Esophagus squamous epithelium (tissue), 5 donors: ENCODE data around the gene MEOX1. TPM values are rescaled to one million over a fixed set of nuclear protein-coding genes. Genes with fewer than 3 reads are reported as not detected.

Source experiments
- DNase-seq: peaks from one replicate; lab custom pipeline; 2025; lab: John Stamatoyannopoulos, UW
- H3K27ac ChIP-seq, 4 donors: fragments of 200-600 bp; sonication (generic); one replicate each; pipeline ENCODE4 v1.5.1; 2016 to 2019; ENCODE audit warnings: mild to moderate bottlenecking in 1 of 4
- H3K27me3 ChIP-seq, 4 donors: fragments of 200-600 bp; sonication (generic); 1 replicate in 3 of 4; 2 replicates in 1 of 4; pipeline versions ENCODE4 v1.5.1 to v1.6.0; 2017 to 2021; ENCODE audit warnings: antibody characterized with exemption in 1 of 4
- H3K36me3 ChIP-seq, 3 donors: fragments of 200-600 bp; sonication (generic); one replicate each; pipeline ENCODE4 v1.5.1; 2016 to 2019
- H3K4me1 ChIP-seq, 3 donors: fragments of 200-600 bp; sonication (generic); one replicate each; pipeline ENCODE4 v1.5.1; 2017 to 2019
- H3K4me3 ChIP-seq, 4 donors: fragments of 200-600 bp; sonication (generic); 1 replicate in 3 of 4; 2 replicates in 1 of 4; pipeline ENCODE4 v1.5.1; 2016 to 2019; ENCODE audit warnings: mild to moderate bottlenecking in 2 of 4, moderate library complexity in 1 of 4
- H3K9me3 ChIP-seq, 3 donors: fragments of 200-600 bp; sonication (generic); one replicate each; pipeline ENCODE4 v1.5.1; 2016 to 2019
- CTCF ChIP-seq, 6 experiments: fragments of 450-650 bp in 4 of 6; fragments of 200-600 bp in 2 of 6; sonication (generic) in 2 of 6; IDR thresholded peaks; one replicate each; pipeline ENCODE4 v1.5.1; 2016 to 2019; ENCODE audit warnings: antibody characterized with exemption in 6 of 6, mild to moderate bottlenecking in 4 of 6, moderate library complexity in 4 of 6
- POLR2A ChIP-seq, 4 donors: fragments of 450-650 bp; IDR thresholded peaks; one replicate each; pipeline ENCODE4 v1.6.1; 2017; ENCODE audit warnings: antibody characterized with exemption in 4 of 4, mild to moderate bottlenecking in 4 of 4, moderate library complexity in 3 of 4
- WGBS, 2 donors: methylation state at CpG; one replicate each; pipeline ENCODE4 v1.1.5; 2018; 5-methylcytosine and 5-hydroxymethylcytosine counted together
- intact Hi-C: fragments of 100-400 bp; cut with DNase I; formaldehyde crosslinking; loops from one replicate; pipeline ENCODE4 v1.15.0; 2022
- total RNA-seq, 4 donors: library from RNA; depleted of rRNA; stranded (reverse); fragments of >200 nt; gene quantifications; one replicate each; pipeline ENCODE4 v1.1.0, GENCODE V29; 2016
- donor health status: DM: yes; HTN: yes; CAD: no.

The MEOX1 gene
- total RNA-seq, 4 donors from 2014 or later, result 0.64 to 6.1 (median 2.7) TPM

GRCh38 chr17:43613917-43614316, 47.8 kb downstream of the MEOX1 start:
- DNase-seq, result no peak
- 45 to 56% methylated on average over 6 of the region's 6 CpGs for WGBS, 2 donors
- Histone ChIP-seq H3K36me3 (no peaks in the 10 kb centered on the region), H3K4me1 (peaks cover 5 to 34% (median 11%) of the 10 kb centered on the region in 3 donors), H3K27me3 (no peaks in the 10 kb centered on the region), H3K9me3 (no peaks in the 10 kb centered on the region), H3K27ac (no peak overlapping the region), H3K4me3 (no peak overlapping the region)
- intact Hi-C loops, result no loop called here
- TF ChIP-seq CTCF (IDR thresholded peaks at IDR 0.05), result no peak
- no peak for TF ChIP-seq POLR2A (IDR thresholded peaks at IDR 0.05)

- Histone ChIP-seq H3K36me3 (no peaks in the 10 kb centered on the region), H3K9me3 (no peaks in the 10 kb centered on the region), H3K4me1 (peaks cover 5 to 34% (median 11%) of the 10 kb centered on the region in 3 donors), H3K27me3 (no peaks in the 10 kb centered on the region), H3K27ac (no peak overlapping the region), H3K4me3 (no peak overlapping the region)
- intact Hi-C loops, result no loop called here
- 75 to 79% methylated on average over 3 of the region's 3 CpGs for WGBS, 2 donors
- DNase-seq, result no peak
- TF ChIP-seq POLR2A (IDR thresholded peaks at IDR 0.05), result no peak
- TF ChIP-seq CTCF (IDR thresholded peaks at IDR 0.05), result no peak
These were observed 49.2 kb downstream of the MEOX1 start for GRCh38 chr17:43612515-43612914.

DNA sequence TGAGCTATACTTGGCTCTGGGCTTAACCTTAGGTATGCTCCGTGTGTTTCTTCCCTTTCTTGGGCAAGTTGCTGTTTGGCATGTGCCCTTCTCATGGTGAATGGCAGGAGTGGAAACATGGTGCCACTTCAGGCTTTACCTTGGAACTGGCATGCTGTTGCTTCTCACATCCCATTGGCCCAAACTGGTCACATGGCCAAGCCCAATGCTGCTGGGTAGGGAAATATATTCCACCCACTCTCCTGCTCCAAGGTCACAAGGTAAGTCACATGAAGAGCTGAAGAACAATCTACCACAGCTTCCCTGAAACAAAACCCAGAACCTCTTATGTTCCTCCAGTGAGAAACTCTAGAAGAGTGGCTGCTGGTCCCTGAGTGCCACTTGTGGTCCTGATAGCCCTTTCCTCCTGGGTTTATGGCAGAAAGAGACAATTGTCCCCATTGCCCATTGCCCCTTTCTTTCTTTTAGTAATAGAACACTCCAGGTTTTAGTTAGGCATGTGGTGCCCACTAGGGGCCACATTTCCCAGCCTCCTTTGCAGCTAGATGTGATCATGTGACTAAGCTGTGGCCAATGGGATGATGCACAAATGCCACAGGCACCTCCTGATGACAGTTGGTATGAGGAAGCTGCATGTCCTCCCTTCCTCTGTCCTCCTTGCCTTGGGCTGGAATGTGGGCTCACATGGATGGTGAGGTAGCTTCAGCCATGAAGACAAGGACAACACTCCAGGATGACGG, 50.3 kb downstream of the MEOX1 start:
- H3K4me1 ChIP-seq, result peaks cover 5 to 27% (median 11%) of the 10 kb centered on the region in 3 donors
- H3K4me3 ChIP-seq, result no peak overlapping the region
- no peak overlapping the region for H3K27ac ChIP-seq
- DNase-seq, result no peak
- no peaks in the 10 kb centered on the region for H3K27me3 ChIP-seq
- no peaks in the 10 kb centered on the region for H3K36me3 ChIP-seq
- intact Hi-C loops, result no loop called here
- H3K9me3 ChIP-seq, result no peaks in the 10 kb centered on the region
- WGBS, 2 donors, result 91 to 95% methylated on average over 2 of the region's 2 CpGs
- TF ChIP-seq POLR2A (IDR thresholded peaks at IDR 0.05), result no peak
- no peak for TF ChIP-seq CTCF (IDR thresholded peaks at IDR 0.05)

- peaks cover 2 to 11% (median 4%) of the 10 kb centered on the region in 3 donors for H3K4me1 ChIP-seq
- H3K27ac ChIP-seq, result no peak overlapping the region
- no peak for DNase-seq
- no peaks in the 10 kb centered on the region for H3K36me3 ChIP-seq
- intact Hi-C loops, result no loop called here
- TF ChIP-seq POLR2A (IDR thresholded peaks at IDR 0.05) (no peak), CTCF (IDR thresholded peaks at IDR 0.05) (no peak)
- no peak overlapping the region for H3K4me3 ChIP-seq
- WGBS, 2 donors, result 68 to 69% methylated on average over 6 of the region's 6 CpGs
- no peaks in the 10 kb centered on the region for H3K27me3 ChIP-seq
- H3K9me3 ChIP-seq, result no peaks in the 10 kb centered on the region
These were observed 51.9 kb downstream of the MEOX1 start for GRCh38 chr17:43609613-43610385.

GRCh38 chr17:43608313-43608712, 53.4 kb downstream of the MEOX1 start:
- intact Hi-C loops, result no loop called here
- Histone ChIP-seq H3K4me3 (no peak overlapping the region), H3K27ac (no peak overlapping the region), H3K9me3 (no peaks in the 10 kb centered on the region), H3K4me1 (no peaks in the 10 kb centered on the region), H3K36me3 (no peaks in the 10 kb centered on the region), H3K27me3 (no peaks in the 10 kb centered on the region)
- no peak for DNase-seq
- WGBS, 2 donors, result 36 to 60% methylated on average over 1 of the region's 1 CpG
- TF ChIP-seq CTCF (IDR thresholded peaks at IDR 0.05), result no peak
- TF ChIP-seq POLR2A (IDR thresholded peaks at IDR 0.05), result no peak
